Smooth muscle cell (in vitro differentiated cells): ENCODE measurements around the gene APOM. TPM values are rescaled to one million over a fixed set of nuclear protein-coding genes. Genes with fewer than 3 reads are reported as not detected.

Source experiments
- DNase-seq: peaks from one replicate; lab custom pipeline; 2025; ENCODE audit not compliant: unreplicated experiment; lab: John Stamatoyannopoulos, UW
- H2AFZ ChIP-seq: fragments of 200-600 bp; sonication (generic); 2 replicates; pipeline ENCODE4 v1.6.0; 2016; ENCODE audit warnings: antibody characterized with exemption, low read depth, mild to moderate bottlenecking
- H3F3A ChIP-seq: fragments of 200-600 bp; sonication (generic); 2 replicates; pipeline ENCODE4 v1.6.0; 2017; ENCODE audit warnings: antibody characterized with exemption, low read depth
- H3K27ac ChIP-seq: fragments of 200-600 bp; sonication (generic); 2 replicates; pipeline ENCODE4 v1.5.1; 2016; ENCODE audit warnings: low read depth, mild to moderate bottlenecking
- H3K27me3 ChIP-seq: fragments of 200-600 bp; sonication (generic); 2 replicates; pipeline ENCODE4 v1.6.1; 2016; ENCODE audit warnings: low read depth, mild to moderate bottlenecking
- H3K36me3 ChIP-seq: fragments of 200-600 bp; sonication (generic); 2 replicates; pipeline ENCODE4 v1.5.1; 2016; ENCODE audit warnings: low read depth
- H3K4me1 ChIP-seq: fragments of 200-600 bp; sonication (generic); 2 replicates; pipeline ENCODE4 v1.5.1; 2016; ENCODE audit warnings: low read depth
- H3K4me2 ChIP-seq: fragments of 200-600 bp; sonication (generic); 2 replicates; pipeline ENCODE4 v1.6.0; 2016; ENCODE audit warnings: mild to moderate bottlenecking
- H3K4me3 ChIP-seq: fragments of 200-600 bp; sonication (generic); 2 replicates; pipeline ENCODE4 v1.5.1; 2016; ENCODE audit warnings: mild to moderate bottlenecking
- H3K79me2 ChIP-seq: fragments of 200-600 bp; sonication (generic); 2 replicates; pipeline ENCODE4 v1.6.0; 2016; ENCODE audit warnings: low read depth, mild to moderate bottlenecking
- H3K9ac ChIP-seq: fragments of 200-600 bp; sonication (generic); 2 replicates; pipeline ENCODE4 v1.6.0; 2016; ENCODE audit warnings: low read depth
- H3K9me3 ChIP-seq: fragments of 200-600 bp; sonication (generic); replicated peaks from 2 replicates; pipeline ENCODE4 v1.5.1; 2016; ENCODE audit warnings: low read depth
- H4K20me1 ChIP-seq: fragments of 200-600 bp; sonication (generic); 2 replicates; pipeline ENCODE4 v1.6.0; 2016; ENCODE audit warnings: low read depth
- CTCF ChIP-seq: fragments of 200-600 bp; sonication (generic); IDR thresholded peaks from 2 replicates; pipeline ENCODE4 v1.5.1; 2017; ENCODE audit warnings: borderline replicate concordance, mild to moderate bottlenecking, antibody characterized with exemption; ENCODE audit not compliant: insufficient read depth, poor library complexity, severe bottlenecking
- WGBS: methylation state at CpG from one replicate; pipeline ENCODE4 v1.1.7; 2016; ENCODE audit warnings: low lambda C conversion rate; 5-methylcytosine and 5-hydroxymethylcytosine counted together
- polyA plus RNA-seq: library from polyadenylated mRNA; unstranded; fragments of >200 nt; fragmentation: Nextera tagmentation; extraction: Ambion mirVana; gene quantifications from 2 replicates; pipeline ENCODE4 v1.2.1, GENCODE V29; 2016
- total RNA-seq: library from RNA; depleted of rRNA; stranded (reverse); fragments of >200 nt; gene quantifications from 2 replicates; pipeline ENCODE4 v1.2.3, GENCODE V29; 2014

The APOM gene
- total and polyA plus RNA-seq, 2 experiments from 2014 or later = 2.3 to 2.7 TPM

- peak overlapping the region; percentile 88 for H3K4me2 ChIP-seq
- WGBS = 6% methylated on average over 28 of the region's 29 CpGs
Measured at GRCh38 chr6:31651602-31652191, 4.0 kb upstream of the APOM start.

GRCh38 chr6:31652925-31653724, 2.6 kb upstream of the APOM start:
- Histone ChIP-seq H2AFZ (peak overlapping the region; percentile 56), H3K9ac (peak overlapping the region; percentile 99), H4K20me1 (peaks cover 6% of the 10 kb centered on the region), H3K27ac (peak overlapping the region; percentile 99), H3K79me2 (peaks cover 66% of the 10 kb centered on the region), H3K36me3 (no peaks in the 10 kb centered on the region), H3F3A (peaks cover 14% of the 10 kb centered on the region), H3K4me2 (peak overlapping the region; percentile 88), H3K27me3 (no peaks in the 10 kb centered on the region), H3K4me3 (peak overlapping the region; percentile 94), H3K9me3 (no peaks in the 10 kb centered on the region), H3K4me1 (peaks cover 10% of the 10 kb centered on the region)
- DNase-seq = no peak
- no peak for TF ChIP-seq CTCF
- 12% methylated on average over 37 of the region's 37 CpGs for WGBS

More at GRCh38 chr6:31651602-31652191, 4.0 kb upstream of the APOM start:
- Histone ChIP-seq H3F3A (peaks cover 14% of the 10 kb centered on the region), H3K9ac (peak overlapping the region; percentile 99), H3K79me2 (peaks cover 56% of the 10 kb centered on the region), H3K4me1 (peaks cover 10% of the 10 kb centered on the region), H2AFZ (no peak overlapping the region), H4K20me1 (peaks cover 4% of the 10 kb centered on the region), H3K9me3 (no peaks in the 10 kb centered on the region), H3K27me3 (no peaks in the 10 kb centered on the region), H3K4me3 (peak overlapping the region; percentile 94), H3K27ac (peak overlapping the region; percentile 99), H3K36me3 (no peaks in the 10 kb centered on the region)
- DNase-seq = no peak
- TF ChIP-seq CTCF = no peak

- Histone ChIP-seq H3K27me3 (no peaks in the 10 kb centered on the region), H3K9me3 (no peaks in the 10 kb centered on the region), H4K20me1 (peaks cover 15% of the 10 kb centered on the region), H3K4me2 (no peak overlapping the region), H3K4me1 (peaks cover 25% of the 10 kb centered on the region), H3K9ac (no peak overlapping the region), H3K36me3 (no peaks in the 10 kb centered on the region), H3K79me2 (peaks cover 69% of the 10 kb centered on the region), H3K4me3 (no peak overlapping the region), H3F3A (peaks cover 14% of the 10 kb centered on the region), H2AFZ (no peak overlapping the region), H3K27ac (no peak overlapping the region)
- no peak for DNase-seq
- WGBS = 96% methylated on average over 8 of the region's 8 CpGs
- TF ChIP-seq CTCF = no peak
Measured at GRCh38 chr6:31654574-31655348, 933 bp upstream of the APOM start.
